Stimulated activated CD4-positive, alpha-beta T cell treated with anti-CD3 and anti-CD28 coated beads, Interleukin-12 subunit alpha, Interleukin-12 subunit beta, amount 100 ng/mL, for 48 hours (primary cell): ENCODE data around the gene DEFB124.
"Not testable (repeated sequence)": the region's sequence is repeated elsewhere in the genome, so short reads cannot be mapped to it uniquely, and the experiment has no call there.

Experiments
- DNase-seq, 3 donors: peaks; one replicate each; pipeline ENCODE4 v3.0.0-alpha.2; 2020; ENCODE audit warnings: low read depth in 2 of 3, low spot score in 1 of 3

Gene DEFB124

GRCh38 chr20:31489152-31489551 lies 14.2 kb upstream of the DEFB124 start:
- no peak for DNase-seq

DNA sequence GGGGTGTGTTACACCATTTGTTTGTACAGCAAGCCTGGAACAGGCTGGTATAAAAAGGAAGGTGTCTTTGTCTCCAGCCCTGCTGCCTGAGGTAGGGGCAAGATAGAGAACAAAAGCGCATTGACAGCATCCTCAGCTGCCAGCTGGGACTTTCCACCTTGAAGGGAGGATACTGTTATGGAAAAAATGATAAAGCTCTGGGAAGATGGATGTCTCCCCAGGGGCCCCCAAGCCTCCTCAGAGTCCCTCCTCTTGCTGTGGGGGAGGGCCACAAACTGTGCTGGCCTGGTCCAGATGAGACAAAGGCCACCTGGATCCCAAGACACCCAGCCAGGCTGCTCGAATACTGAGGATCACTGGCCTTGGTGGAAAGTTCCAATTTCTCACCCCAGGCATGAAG lies 13.2 kb upstream of the DEFB124 start:
- DNase-seq = no peak

DNA sequence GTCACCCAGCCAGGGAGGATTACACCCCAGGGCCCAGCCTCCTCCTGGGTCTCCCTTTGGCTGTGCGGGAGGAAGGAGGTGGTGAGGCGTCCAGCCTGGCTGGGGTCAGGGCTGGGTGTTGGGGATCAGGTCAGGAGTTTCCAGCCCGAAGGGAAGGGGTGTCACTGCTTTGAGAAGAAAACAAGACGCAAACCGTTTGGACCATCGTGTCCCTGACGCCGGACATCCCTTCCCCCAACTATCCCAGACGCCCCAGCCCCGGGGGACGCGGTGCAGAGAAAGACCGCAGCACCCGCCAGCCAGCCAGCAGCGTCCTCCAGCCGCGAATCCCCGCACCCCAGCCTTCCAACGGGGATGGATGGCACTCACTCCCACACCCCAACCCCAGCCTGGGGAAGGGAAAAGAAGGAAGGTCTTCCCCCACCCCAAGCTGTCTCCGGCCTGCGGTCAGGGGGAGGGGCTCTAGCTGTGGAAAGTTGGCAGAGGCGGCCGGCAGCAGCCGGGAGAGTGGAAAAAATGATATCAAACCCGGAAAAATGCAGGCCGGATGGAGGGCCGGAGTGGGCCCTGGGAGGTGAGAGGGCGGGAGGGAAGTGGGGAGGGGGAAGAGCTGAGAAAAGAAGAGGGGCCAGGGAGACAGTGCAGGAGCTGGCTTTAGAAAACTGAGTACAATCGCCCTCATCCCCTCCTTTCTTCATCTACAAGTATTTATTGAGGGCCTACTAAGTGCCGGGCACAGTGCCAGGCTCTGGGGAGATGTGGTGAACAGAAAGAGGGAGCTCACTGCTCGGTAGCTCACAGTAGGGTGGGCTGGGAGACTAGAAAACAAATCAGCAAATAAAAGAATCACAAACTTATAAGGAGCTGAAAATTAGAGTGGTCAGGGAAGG lies 10.8 kb upstream of the DEFB124 start:
- DNase-seq = no peak

DNA sequence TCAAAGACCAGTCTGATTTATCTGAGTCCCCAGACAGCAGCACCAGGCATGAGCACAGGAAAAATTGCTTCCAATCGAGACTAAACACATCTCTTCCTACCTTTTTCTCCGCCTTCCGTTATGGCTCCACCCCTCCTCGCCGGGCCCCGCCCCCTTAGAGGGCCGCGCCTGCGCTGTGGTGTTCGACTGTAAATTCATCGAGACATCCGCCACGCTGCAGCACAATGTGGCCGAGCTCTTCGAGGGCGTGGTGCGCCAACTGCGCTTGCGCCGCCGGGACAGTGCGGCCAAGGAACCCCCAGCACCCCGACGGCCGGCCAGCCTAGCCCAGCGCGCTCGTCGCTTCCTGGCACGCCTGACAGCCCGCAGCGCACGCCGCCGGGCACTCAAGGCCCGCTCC lies 9.1 kb upstream of the DEFB124 start:
- no peak for DNase-seq

- DNase-seq = no peak
Measured at GRCh38 chr20:31476643-31477215, 1.8 kb upstream of the DEFB124 start.

- no peak for DNase-seq
Measured at GRCh38 chr20:31476294-31476585, 1.3 kb upstream of the DEFB124 start.

GRCh38 chr20:31475472-31476293 lies 756 bp upstream of the DEFB124 start:
- no peak for DNase-seq

- DNase-seq = no peak
Measured at GRCh38 chr20:31474097-31474436, 860 bp downstream of the DEFB124 start.

- DNase-seq = no peak
Measured at GRCh38 chr20:31473331-31474096, 1.4 kb downstream of the DEFB124 start.

- no peak for DNase-seq
Measured at GRCh38 chr20:31472395-31473330, 2.3 kb downstream of the DEFB124 start.

- DNase-seq = not testable (repeated sequence)
Measured at GRCh38 chr20:31470946-31471345, 4.0 kb downstream of the DEFB124 start.

DNA sequence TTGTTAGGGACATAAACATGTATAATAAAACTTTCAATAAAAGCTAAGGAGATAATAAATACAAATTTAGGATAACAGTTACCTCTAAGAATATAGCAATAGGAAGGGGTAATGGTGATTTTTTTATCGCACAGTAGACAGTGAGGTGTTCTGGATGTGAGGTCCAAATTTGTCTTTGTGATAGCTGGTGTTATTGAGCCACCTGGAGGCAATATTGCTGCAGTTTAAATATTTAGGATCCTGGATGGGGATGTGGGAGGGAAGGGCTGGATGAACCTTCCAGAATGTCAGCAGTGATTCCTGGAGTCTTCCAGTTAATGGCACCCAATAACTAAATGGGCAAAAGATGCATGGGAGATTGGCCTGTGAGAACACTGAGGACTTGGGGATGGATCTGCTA lies 20.6 kb downstream of the DEFB124 start:
- DNase-seq = no peak

DNA sequence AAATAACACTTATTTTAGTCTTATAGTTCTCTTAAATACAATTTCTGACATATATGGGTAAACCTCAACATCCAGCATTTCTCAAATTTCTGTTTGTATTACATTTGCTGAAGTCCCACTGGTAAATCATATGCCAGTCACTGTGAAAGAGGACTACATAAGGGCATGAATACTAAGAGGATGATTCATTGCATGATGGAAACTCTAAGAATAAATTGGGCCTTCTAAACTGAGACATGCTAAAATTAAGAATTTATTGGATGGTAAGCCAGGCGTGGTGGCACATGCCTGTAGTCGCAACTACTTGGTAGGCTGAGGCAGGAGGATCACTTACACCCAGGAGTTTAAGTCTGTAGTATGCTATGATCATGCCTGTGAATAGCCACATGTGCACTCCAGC lies 22.4 kb downstream of the DEFB124 start:
- DNase-seq = no peak

- no peak for DNase-seq
Measured at GRCh38 chr20:31449511-31450414, 25.2 kb downstream of the DEFB124 start.

DNA sequence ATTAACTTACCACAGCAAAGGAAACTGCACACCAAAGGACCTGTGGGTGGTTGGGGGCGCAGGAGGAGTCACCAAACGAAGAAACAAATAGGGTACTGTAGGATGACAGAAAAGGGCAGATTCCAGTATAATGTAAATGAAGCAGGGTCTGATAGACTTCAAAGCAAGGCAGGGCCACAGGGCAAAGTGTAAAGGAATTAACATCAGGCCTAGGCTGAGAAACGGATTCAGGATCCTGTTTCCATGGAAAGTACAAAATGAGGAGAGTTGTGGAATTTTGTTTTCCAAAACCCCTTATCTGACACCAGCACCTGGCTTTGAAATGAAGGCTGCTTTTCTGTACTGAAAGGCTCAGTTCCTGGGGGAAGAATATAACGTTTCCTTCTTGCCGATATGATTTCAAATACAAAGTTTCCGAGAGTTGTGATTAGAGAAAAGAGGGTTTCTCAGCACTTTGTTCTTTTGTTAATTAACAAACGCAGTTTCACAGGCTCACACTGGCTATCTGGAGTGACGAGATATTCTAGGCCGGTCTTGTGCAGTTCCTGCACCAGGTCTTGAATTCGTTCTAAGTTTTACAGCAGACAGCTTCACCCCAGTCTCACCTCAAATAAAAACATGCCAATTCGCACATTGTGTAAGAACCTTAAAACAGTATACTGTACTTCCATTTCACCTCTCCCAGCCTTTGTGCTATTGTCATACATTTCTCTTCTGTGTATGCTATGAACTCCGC lies 28.7 kb downstream of the DEFB124 start:
- DNase-seq = no peak

GRCh38 chr20:31440012-31440659 lies 34.8 kb downstream of the DEFB124 start, which contains the start of gene DEFB123:
DEFB123 (plus strand) TSS chr20:31440632; CDS start chr20:31440699, 67 bp downstream.
- peak in 2 of 3 donors; percentile 6 to 8 for DNase-seq

DNA sequence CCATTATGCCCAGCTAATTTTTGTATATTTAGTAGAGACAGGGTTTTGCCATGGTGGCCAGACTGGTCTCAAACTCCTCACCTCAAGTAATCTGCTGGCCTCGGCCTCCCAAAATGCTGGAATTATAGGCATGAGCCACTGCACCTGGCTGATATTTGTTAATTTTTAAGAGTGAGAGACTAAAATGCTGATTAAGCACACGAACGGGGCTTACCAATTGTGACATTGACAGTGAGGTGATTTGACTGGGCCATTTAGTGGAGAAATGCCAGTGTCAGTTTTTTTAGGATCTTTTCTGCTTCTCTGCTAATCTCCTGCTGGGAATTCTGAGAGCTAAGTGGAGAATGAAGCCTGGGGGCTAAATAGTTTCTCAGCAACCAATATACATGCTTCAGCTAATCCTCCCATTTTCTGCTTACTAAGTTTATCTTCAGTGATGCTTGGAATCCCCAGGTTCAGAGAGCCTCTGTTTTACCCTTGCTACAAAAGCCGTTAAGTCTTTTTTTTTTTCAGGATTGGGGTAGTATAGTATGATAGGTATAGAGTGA lies 44.3 kb downstream of the DEFB124 start:
- no peak for DNase-seq

- DNase-seq = not testable (repeated sequence)
Measured at GRCh38 chr20:31427576-31427975, 47.4 kb downstream of the DEFB124 start.
